ENCODE data around the gene CLOCK.

DNA sequence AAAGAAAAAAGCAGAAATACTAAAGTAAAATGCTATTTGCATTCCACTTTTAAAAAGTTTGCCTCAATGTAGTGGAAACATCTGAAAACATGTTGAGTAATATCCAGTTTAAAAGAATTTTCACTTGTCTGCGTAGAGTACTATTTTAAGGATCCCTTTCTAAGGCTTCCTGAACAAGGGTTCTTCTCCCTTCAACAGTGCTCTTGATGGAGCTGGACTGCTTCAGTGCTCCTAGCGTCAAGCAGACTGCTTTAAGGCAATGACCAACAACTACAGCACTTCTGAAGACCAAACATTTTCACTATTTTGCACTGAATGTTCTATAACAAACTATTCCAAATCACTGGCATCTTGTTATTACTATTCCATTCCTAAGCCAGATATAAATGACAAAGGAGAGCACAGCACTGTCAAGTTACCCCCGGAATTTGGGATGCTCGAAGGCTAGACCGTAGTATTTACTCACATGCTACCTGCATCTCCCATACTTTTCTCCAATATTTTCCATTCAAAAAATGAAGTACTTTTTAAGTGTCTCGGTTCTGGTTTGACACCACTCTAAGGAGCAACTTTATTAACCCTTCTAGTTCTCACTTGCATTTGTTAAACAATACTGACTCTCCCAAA is 114.9 kb downstream of the CLOCK start:
- TF ChIP-seq, protein P1, sequence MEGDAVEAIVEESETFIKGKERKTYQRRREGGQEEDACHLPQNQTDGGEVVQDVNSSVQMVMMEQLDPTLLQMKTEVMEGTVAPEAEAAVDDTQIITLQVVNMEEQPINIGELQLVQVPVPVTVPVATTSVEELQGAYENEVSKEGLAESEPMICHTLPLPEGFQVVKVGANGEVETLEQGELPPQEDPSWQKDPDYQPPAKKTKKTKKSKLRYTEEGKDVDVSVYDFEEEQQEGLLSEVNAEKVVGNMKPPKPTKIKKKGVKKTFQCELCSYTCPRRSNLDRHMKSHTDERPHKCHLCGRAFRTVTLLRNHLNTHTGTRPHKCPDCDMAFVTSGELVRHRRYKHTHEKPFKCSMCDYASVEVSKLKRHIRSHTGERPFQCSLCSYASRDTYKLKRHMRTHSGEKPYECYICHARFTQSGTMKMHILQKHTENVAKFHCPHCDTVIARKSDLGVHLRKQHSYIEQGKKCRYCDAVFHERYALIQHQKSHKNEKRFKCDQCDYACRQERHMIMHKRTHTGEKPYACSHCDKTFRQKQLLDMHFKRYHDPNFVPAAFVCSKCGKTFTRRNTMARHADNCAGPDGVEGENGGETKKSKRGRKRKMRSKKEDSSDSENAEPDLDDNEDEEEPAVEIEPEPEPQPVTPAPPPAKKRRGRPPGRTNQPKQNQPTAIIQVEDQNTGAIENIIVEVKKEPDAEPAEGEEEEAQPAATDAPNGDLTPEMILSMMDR (conservative IDR thresholded peaks at IDR 0.05; ENCODE audit: low read length) = no peak
- TF ChIP-seq EZH2phosphoT487 (IDR thresholded peaks at IDR 0.05; ENCODE audit: borderline replicate concordance, low read depth, low read length) = no peak

Measured in OCI-LY7 (cell line).